Smooth muscle cell (in vitro differentiated cells): Measurements from ENCODE around the gene UVRAG. TPM values are rescaled to one million over a fixed set of nuclear protein-coding genes. Genes with fewer than 3 reads are reported as not detected.

ENCODE experiments used
- DNase-seq: peaks from one replicate; lab custom pipeline; 2025; ENCODE audit not compliant: unreplicated experiment; lab: John Stamatoyannopoulos, UW
- H2AFZ ChIP-seq: fragments of 200-600 bp; sonication (generic); 2 replicates; pipeline ENCODE4 v1.6.0; 2016; ENCODE audit warnings: antibody characterized with exemption, low read depth, mild to moderate bottlenecking
- H3F3A ChIP-seq: fragments of 200-600 bp; sonication (generic); 2 replicates; pipeline ENCODE4 v1.6.0; 2017; ENCODE audit warnings: antibody characterized with exemption, low read depth
- H3K27ac ChIP-seq: fragments of 200-600 bp; sonication (generic); 2 replicates; pipeline ENCODE4 v1.5.1; 2016; ENCODE audit warnings: low read depth, mild to moderate bottlenecking
- H3K27me3 ChIP-seq: fragments of 200-600 bp; sonication (generic); 2 replicates; pipeline ENCODE4 v1.6.1; 2016; ENCODE audit warnings: low read depth, mild to moderate bottlenecking
- H3K36me3 ChIP-seq: fragments of 200-600 bp; sonication (generic); 2 replicates; pipeline ENCODE4 v1.5.1; 2016; ENCODE audit warnings: low read depth
- H3K4me1 ChIP-seq: fragments of 200-600 bp; sonication (generic); 2 replicates; pipeline ENCODE4 v1.5.1; 2016; ENCODE audit warnings: low read depth
- H3K4me2 ChIP-seq: fragments of 200-600 bp; sonication (generic); 2 replicates; pipeline ENCODE4 v1.6.0; 2016; ENCODE audit warnings: mild to moderate bottlenecking
- H3K4me3 ChIP-seq: fragments of 200-600 bp; sonication (generic); 2 replicates; pipeline ENCODE4 v1.5.1; 2016; ENCODE audit warnings: mild to moderate bottlenecking
- H3K79me2 ChIP-seq: fragments of 200-600 bp; sonication (generic); 2 replicates; pipeline ENCODE4 v1.6.0; 2016; ENCODE audit warnings: low read depth, mild to moderate bottlenecking
- H3K9ac ChIP-seq: fragments of 200-600 bp; sonication (generic); 2 replicates; pipeline ENCODE4 v1.6.0; 2016; ENCODE audit warnings: low read depth
- H3K9me3 ChIP-seq: fragments of 200-600 bp; sonication (generic); replicated peaks from 2 replicates; pipeline ENCODE4 v1.5.1; 2016; ENCODE audit warnings: low read depth
- H4K20me1 ChIP-seq: fragments of 200-600 bp; sonication (generic); 2 replicates; pipeline ENCODE4 v1.6.0; 2016; ENCODE audit warnings: low read depth
- WGBS: methylation state at CpG from one replicate; pipeline ENCODE4 v1.1.7; 2016; ENCODE audit warnings: low lambda C conversion rate; 5-methylcytosine and 5-hydroxymethylcytosine counted together
- polyA plus RNA-seq: library from polyadenylated mRNA; unstranded; fragments of >200 nt; fragmentation: Nextera tagmentation; extraction: Ambion mirVana; gene quantifications from 2 replicates; pipeline ENCODE4 v1.2.1, GENCODE V29; 2016
- total RNA-seq: library from RNA; depleted of rRNA; stranded (reverse); fragments of >200 nt; gene quantifications from 2 replicates; pipeline ENCODE4 v1.2.3, GENCODE V29; 2014
- TF ChIP-seq, protein P1 (sequence below): fragments of 200-600 bp; sonication (generic); IDR thresholded peaks from 2 replicates; pipeline ENCODE4 v1.5.1; 2017; ENCODE audit warnings: borderline replicate concordance, mild to moderate bottlenecking, antibody characterized with exemption; ENCODE audit not compliant: insufficient read depth, poor library complexity, severe bottlenecking

The UVRAG gene
- total and polyA plus RNA-seq, 2 experiments from 2014 or later: 12.9 to 20.2 TPM

DNA sequence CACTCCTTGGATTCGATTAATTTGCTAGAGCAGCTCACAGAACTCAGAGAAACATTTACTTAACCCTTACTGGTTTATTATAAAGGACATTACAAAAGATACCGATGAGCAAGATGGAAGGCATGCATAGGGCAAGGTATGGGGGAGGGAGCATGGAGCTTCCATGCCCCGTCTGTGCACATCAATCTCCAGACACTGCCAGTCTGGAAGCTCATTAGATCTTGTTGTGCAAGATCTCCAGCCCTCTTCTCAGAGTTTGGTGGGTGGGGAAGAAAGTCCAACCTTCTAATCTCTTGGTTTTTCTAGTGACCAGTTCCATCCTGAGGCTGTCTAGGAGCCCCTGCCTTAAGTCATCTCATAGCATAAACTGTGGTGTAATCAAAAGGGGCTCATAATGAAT lies 190.7 kb downstream of the UVRAG start:
- WGBS: 90% methylated on average over 3 of the region's 3 CpGs
- Histone ChIP-seq H3K4me2 (no peak overlapping the region), H3K9ac (no peak overlapping the region), H3K79me2 (peaks cover 5% of the 10 kb centered on the region), H3F3A (no peaks in the 10 kb centered on the region), H3K9me3 (no peaks in the 10 kb centered on the region), H3K4me3 (no peak overlapping the region), H3K4me1 (no peaks in the 10 kb centered on the region), H3K36me3 (peaks cover 18% of the 10 kb centered on the region), H3K27ac (no peak overlapping the region), H4K20me1 (no peaks in the 10 kb centered on the region), H2AFZ (no peak overlapping the region), H3K27me3 (no peaks in the 10 kb centered on the region)
- TF ChIP-seq, protein P1, sequence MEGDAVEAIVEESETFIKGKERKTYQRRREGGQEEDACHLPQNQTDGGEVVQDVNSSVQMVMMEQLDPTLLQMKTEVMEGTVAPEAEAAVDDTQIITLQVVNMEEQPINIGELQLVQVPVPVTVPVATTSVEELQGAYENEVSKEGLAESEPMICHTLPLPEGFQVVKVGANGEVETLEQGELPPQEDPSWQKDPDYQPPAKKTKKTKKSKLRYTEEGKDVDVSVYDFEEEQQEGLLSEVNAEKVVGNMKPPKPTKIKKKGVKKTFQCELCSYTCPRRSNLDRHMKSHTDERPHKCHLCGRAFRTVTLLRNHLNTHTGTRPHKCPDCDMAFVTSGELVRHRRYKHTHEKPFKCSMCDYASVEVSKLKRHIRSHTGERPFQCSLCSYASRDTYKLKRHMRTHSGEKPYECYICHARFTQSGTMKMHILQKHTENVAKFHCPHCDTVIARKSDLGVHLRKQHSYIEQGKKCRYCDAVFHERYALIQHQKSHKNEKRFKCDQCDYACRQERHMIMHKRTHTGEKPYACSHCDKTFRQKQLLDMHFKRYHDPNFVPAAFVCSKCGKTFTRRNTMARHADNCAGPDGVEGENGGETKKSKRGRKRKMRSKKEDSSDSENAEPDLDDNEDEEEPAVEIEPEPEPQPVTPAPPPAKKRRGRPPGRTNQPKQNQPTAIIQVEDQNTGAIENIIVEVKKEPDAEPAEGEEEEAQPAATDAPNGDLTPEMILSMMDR: no peak
- DNase-seq: no peak

DNA sequence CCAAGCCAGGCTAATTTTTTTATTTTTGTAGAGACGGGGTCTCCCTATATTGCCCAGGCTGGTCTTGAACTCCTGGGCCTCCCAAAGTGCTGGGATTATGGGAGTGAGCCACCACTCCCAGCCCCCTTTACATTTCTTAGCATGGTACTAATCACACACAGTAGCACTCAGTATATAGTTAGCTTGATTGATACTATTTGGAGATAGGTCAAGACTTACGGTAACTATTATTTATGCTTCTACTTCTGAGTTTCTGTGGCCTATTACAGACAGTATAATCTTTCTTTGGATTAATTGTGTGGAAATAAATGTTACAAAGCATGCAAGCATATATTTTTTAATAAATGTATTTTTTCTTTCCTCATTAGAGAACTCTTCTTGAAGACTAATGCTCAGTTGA lies 192.2 kb downstream of the UVRAG start:
- Histone ChIP-seq H3K36me3 (peaks cover 12% of the 10 kb centered on the region), H3K9me3 (no peaks in the 10 kb centered on the region), H3K27ac (peak overlapping the region; percentile 46), H3K9ac (no peak overlapping the region), H2AFZ (no peak overlapping the region), H4K20me1 (no peaks in the 10 kb centered on the region), H3F3A (no peaks in the 10 kb centered on the region), H3K4me1 (no peaks in the 10 kb centered on the region), H3K79me2 (peaks cover 5% of the 10 kb centered on the region), H3K27me3 (no peaks in the 10 kb centered on the region), H3K4me3 (no peak overlapping the region), H3K4me2 (no peak overlapping the region)
- TF ChIP-seq, protein P1: no peak
- no peak for DNase-seq
- 98% methylated on average over 2 of the region's 2 CpGs for WGBS

DNA sequence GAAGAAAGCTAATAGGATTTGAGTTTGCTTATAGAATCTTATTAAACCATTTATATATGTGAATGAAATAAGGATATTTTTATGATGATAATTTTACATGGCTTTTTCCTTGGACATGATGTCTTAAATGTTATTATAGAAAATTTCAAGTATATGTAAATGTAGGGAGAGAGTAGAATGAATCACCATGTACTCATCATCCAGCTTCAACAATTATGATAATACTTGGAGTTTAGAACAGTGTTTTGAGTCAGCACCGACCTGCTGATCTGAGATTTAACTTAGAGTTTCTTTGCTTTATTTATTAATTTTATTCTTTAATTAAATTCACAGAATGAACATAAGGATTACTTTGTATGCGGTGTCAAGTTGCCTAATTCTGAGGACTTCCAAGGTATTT lies 193.5 kb downstream of the UVRAG start:
- DNase-seq: no peak
- H3K27ac ChIP-seq: peak overlapping the region; percentile 46

DNA sequence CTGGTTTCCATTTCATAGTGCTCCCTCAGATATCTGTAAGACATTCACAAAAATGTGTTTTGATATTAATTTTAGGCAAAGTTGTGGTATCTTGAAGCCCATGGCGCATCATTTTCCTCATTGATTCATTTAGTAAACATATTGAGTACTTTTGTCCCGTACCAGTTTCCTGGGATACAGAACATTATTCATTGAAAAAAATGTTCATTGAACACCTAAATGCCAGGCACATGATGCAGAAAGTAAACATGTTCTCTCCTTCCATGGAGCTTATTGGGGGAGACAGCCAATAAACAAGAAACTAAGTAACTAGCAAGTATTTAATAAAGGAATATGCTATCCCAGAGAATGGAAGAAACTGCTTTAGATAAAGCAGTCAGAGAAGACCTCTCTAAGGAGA lies 195.0 kb downstream of the UVRAG start:
- Histone ChIP-seq H3K27me3 (no peaks in the 10 kb centered on the region), H3K27ac (no peak overlapping the region), H3F3A (no peaks in the 10 kb centered on the region), H3K9me3 (no peaks in the 10 kb centered on the region), H3K9ac (no peak overlapping the region), H3K4me1 (no peaks in the 10 kb centered on the region), H4K20me1 (no peaks in the 10 kb centered on the region), H2AFZ (no peak overlapping the region), H3K4me2 (no peak overlapping the region), H3K79me2 (peaks cover 5% of the 10 kb centered on the region), H3K4me3 (no peak overlapping the region), H3K36me3 (no peaks in the 10 kb centered on the region)
- 98% methylated on average over 2 of the region's 2 CpGs for WGBS
- no peak for DNase-seq
- TF ChIP-seq, protein P1: no peak

More for the DNA sequence above, 193.5 kb downstream of the UVRAG start:
- Histone ChIP-seq H4K20me1 (no peaks in the 10 kb centered on the region), H3K4me1 (no peaks in the 10 kb centered on the region), H3K79me2 (peaks cover 5% of the 10 kb centered on the region), H3K36me3 (peaks cover 11% of the 10 kb centered on the region), H2AFZ (no peak overlapping the region), H3K9me3 (no peaks in the 10 kb centered on the region), H3K4me2 (no peak overlapping the region), H3K4me3 (no peak overlapping the region), H3K27me3 (no peaks in the 10 kb centered on the region), H3F3A (no peaks in the 10 kb centered on the region), H3K9ac (no peak overlapping the region)
- TF ChIP-seq, protein P1: no peak
- 82% methylated on average over 2 of the region's 2 CpGs for WGBS
